ENCODE measurements around the gene ENPEP.
"Not testable (repeated sequence)": the region's sequence is repeated elsewhere in the genome, so short reads cannot be mapped to it uniquely, and the experiment has no call there.

ENPEP gene

GRCh38 chr4:110484767-110485166, 8.8 kb downstream of the ENPEP start:
- no peak for DNase-seq (ENCODE audit: low read depth in 4 of 4, low spot score in 1 of 4)

DNA sequence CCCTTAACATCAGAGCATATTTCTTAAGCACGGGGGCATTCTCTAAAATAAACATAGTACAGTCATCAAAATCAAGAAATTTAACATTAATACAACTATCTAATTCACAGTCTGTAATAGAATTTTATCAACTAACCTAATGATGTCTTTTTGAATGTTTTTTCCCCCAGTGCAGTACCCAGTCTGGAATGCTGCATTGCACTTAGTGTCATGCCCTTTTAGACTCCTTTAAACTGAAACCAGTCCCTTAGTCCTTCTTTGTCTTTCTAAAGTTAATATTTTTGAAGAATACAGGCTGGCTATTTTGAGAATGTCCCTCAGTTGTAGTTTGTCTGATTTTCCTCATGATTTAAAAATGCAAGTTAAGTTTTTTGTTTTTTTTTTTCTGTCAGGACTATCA, 9.5 kb downstream of the ENPEP start:
- no peak for DNase-seq (ENCODE audit: low read depth in 4 of 4, low spot score in 1 of 4)

DNA sequence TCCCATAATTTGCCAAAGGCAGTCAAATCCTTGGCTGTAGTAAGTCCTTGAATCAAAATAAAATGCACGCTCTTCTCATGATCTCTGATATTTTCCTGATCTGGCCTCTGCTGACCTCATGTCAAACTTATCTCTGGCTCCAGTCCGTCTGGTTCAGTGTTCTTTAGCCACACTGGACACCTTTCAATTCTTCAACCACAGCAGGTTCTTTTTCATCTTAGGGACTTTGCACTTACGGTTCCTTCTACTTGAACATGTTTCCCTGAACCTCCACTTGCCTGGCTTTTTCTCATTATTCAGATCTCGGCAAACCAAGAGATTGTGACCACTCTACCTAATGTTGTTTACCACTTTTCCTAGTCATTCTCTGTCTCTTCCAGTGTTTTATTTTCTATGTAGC, 10.3 kb downstream of the ENPEP start:
- DNase-seq (ENCODE audit: low read depth in 4 of 4, low spot score in 1 of 4) = no peak

DNA sequence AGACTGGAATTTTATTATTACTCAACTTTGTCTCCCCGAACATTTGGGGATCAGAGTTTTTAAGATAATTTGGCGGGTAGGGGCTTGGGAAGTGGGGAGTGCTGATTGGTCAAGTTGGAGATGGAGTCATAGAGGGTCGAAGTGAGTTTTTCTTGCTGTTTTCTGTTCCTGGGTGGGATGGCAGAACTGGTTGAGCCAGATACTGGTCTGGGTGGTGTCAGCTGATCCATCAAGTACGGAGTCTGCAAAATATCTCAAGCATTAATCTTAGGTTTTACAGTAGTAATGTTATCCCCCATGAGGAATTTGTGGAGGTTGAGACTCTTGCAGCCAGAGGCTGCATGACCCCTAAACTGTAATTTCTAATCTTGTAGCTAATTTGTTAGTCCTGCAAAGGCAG, 10.9 kb downstream of the ENPEP start:
- DNase-seq (ENCODE audit: low read depth in 4 of 4, low spot score in 1 of 4) = not testable (repeated sequence)

GRCh38 chr4:110487873-110488272, 11.9 kb downstream of the ENPEP start:
- DNase-seq (ENCODE audit: low read depth in 4 of 4, low spot score in 1 of 4) = no peak

DNA sequence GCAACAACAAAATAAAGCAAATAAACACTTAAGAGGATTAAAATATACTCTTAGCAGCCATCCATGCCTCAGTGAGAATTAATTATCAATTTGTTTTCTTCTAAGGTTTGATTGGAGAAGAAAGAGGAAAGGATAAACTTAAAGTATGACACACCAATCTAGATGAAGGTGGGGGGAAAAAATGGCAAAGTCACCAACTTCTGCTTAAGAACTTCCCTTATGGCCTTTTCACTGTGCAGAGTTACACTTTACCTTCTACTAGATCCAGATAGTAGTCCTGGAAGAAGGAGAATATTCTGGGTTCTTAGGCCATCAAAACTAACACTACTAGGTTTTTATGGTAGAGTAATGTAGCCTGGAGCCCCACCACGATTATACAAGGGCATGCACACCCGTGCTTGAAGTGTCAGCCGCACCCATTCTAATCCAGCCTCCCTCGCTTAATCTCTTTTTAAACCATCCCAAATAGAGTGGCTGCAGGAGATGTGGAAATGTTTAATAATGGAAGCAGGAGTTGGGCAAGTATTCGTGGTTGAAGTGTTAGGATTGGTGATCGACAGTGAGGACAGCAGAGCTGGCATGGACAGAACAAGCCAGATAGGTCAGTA, 14.1 kb downstream of the ENPEP start:
- DNase-seq (ENCODE audit: low read depth in 4 of 4, low spot score in 1 of 4) = no peak

- DNase-seq (ENCODE audit: low read depth in 4 of 4, low spot score in 1 of 4) = no peak
These were observed 16.6 kb downstream of the ENPEP start for GRCh38 chr4:110492522-110492921.

DNA sequence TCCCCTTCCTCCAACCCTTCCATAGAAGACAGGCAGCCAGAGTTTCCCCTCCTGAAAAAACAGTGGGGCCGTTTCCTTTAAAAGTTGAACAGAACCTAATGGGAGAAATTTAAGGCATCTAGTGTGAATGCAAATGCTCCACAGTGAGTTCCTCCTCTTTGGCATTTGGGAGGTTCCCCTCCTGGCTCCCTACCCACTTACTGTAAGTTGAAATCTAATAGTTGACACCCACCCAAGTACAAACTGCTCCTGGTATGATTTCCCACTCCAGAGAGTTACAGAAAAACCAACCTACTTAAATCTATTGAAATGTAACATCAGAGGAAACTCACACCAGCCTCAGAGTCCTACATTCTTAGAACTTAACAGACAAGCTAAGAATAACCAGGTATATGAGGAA, 17.6 kb downstream of the ENPEP start:
- DNase-seq (ENCODE audit: low read depth in 4 of 4, low spot score in 1 of 4) = no peak

DNA sequence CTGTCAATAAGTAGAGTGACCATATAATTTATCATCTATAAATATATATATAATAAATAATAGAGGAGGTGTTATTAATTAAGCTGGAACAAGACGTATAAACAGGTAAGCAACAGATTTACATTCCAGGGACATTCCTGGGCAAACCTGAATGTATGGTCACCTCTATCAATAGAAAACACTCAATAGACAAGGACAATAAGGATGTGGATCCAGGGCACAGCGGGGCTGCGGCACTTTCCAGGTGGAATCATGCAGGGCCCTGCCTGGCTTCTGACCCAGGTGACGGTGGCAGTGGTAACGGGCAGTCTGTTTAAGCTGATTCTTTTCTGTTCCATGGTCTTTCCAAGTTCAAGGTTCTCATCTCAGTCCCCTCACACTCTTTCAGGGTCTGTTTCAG, 22.5 kb downstream of the ENPEP start:
- no peak for DNase-seq (ENCODE audit: low read depth in 4 of 4, low spot score in 1 of 4)

DNA sequence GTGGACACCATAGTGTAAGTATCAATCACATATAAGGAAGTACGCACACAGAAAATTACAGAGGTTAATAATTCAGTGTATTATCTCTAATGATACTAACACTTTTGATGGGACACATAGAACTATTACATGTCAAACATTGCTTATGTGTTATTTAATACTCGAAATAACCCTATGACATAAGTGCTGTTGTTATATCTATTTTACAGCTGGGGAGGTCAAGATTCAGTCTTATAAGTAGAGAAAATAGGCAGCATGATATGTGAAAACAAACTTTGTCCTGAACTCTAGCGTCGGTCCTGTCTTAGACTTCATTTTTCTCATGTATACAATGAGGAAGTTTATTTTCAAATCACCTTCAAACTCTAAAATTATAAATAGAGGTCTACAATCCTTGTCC, 23.2 kb downstream of the ENPEP start:
- DNase-seq (ENCODE audit: low read depth in 4 of 4, low spot score in 1 of 4) = no peak

GRCh38 chr4:110501826-110502225, 25.9 kb downstream of the ENPEP start:
- no peak for DNase-seq (ENCODE audit: low read depth in 4 of 4, low spot score in 1 of 4)

DNA sequence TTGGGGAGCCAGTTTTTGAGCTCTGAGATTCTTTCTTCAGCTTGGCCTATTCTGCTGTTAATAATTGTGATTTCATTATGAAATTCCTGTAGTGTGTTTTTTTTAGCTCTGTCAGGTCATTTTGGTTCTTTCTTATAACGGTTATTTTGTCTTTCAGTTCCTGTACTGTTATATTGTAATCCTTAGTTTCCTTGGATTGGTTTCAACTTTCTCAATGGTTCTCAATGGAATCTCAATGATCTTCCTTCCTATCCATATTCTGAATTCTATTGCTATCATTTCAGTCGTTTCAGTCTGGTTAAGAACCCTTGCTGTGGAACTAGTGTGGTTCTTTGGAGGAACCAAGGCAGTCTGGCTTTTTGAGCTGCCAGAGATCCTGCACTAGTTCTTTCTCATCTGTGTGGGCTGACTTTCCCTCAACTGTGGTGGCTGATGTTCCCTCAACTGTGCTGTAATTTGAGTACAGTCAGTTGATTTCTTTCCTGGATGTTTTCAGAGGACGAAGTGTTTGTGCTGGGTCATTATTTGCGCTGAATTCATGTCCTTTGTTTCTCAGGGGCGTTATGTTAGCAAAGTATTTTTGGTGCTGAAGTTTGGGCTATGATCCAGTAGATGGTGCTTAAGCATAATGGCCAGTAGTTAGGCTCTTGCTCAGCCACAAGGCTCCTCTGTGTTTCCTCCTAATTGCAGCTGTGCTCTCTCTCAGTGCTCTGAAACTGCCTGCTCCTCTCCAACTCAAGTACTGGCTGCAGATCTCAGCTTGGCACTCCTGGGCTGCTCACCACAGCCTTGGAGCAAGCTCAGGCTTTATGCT, 27.5 kb downstream of the ENPEP start:
- no peak for DNase-seq (ENCODE audit: low read depth in 4 of 4, low spot score in 1 of 4)

DNA sequence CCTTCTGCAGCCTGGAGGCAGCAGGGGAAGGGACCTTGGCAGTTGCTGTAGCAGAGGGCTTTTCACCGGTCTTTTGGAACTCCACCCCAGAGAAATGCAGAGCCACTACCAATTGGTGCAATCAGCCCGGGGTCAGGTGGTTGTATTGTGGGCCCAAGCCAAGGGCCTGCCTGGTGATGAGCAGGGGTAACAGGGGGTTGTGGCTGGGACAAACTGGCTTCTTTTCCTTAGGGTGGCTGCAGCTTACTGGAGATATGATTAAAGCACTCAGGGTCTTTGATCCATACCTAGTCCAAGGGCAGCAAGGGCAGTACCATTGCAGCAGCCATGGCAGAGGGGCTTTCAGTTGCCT, 28.1 kb downstream of the ENPEP start:
- no peak for DNase-seq (ENCODE audit: low read depth in 4 of 4, low spot score in 1 of 4)

GRCh38 chr4:110505440-110505839, 29.5 kb downstream of the ENPEP start:
- no peak for DNase-seq (ENCODE audit: low read depth in 4 of 4, low spot score in 1 of 4)

- no peak for DNase-seq (ENCODE audit: low read depth in 4 of 4, low spot score in 1 of 4)
These were observed 33.1 kb downstream of the ENPEP start for GRCh38 chr4:110508827-110509710.

DNA sequence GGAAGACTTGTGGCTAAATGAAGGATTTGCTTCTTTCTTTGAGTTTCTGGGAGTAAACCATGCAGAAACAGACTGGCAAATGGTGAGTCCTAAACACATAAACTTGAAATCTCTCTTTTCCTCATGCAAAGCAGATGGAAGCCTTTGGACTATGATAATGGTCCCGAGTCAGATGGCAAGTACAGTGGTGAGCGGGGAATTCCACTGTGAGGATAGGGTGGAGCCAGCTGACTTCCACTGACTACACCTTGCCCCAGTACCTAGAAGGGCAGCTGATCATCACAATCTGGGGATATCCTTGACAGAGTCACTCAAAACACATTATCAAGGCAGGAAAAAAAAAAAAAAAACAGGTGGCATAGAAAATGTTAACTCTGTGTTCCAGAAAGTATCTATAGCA, 34.3 kb downstream of the ENPEP start:
- no peak for DNase-seq (ENCODE audit: low read depth in 4 of 4, low spot score in 1 of 4)

GRCh38 chr4:110510955-110511544, 35.1 kb downstream of the ENPEP start:
- no peak for DNase-seq (ENCODE audit: low read depth in 4 of 4, low spot score in 1 of 4)

- DNase-seq (ENCODE audit: low read depth in 4 of 4, low spot score in 1 of 4) = no peak
These were observed 36.9 kb downstream of the ENPEP start for GRCh38 chr4:110512901-110513300.

DNA sequence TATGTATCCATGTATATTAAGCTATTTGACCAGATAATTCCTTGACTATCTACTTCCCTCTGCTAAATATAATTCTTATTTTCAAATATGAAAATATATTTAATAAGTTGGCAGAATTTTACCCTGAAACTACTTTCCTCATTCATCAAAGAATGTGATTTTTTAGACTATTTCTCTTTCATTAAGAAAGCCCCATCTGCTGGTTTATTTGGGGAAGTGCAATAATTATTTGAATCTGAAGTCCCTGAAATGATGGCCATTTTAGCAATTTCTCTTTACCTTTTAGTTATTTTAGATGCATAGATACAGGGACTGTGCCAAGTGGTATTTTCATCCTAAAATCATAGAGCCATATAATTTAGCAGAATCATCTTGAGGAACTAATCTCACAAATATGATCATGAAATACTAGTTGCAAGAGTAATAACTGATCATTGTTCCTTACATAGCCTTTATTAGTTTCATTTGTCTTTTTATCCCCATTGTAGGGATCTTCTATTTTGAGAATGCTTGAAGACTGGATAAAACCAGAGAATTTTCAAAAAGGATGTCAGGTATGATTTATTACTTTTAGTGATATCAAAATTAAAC, 39.0 kb downstream of the ENPEP start:
- no peak for DNase-seq (ENCODE audit: low read depth in 4 of 4, low spot score in 1 of 4)

GRCh38 chr4:110515676-110516075, 39.7 kb downstream of the ENPEP start:
- no peak for DNase-seq (ENCODE audit: low read depth in 4 of 4, low spot score in 1 of 4)
